GM12875 (cell line): ENCODE measurements around the gene STKLD1.
"Not testable (repeated sequence)": the region's sequence is repeated elsewhere in the genome, so short reads cannot be mapped to it uniquely, and the experiment has no call there.

Source experiments
- H3K4me3 ChIP-seq: one replicate; pipeline ENCODE4 v1.5.1; 2011; ENCODE audit warnings: low read depth, low read length, control low read depth
- CTCF ChIP-seq: IDR thresholded peaks from 2 replicates; pipeline ENCODE4 v1.5.1; 2011; ENCODE audit warnings: low read depth, mild to moderate bottlenecking, control low read depth, inconsistent platforms, low read length, moderate library complexity, borderline replicate concordance; ENCODE audit not compliant: insufficient read depth

STKLD1 gene

GRCh38 chr9:133371261-133371711 lies 4.9 kb upstream of the STKLD1 start:
- H3K4me3 ChIP-seq = no peak overlapping the region
- no peak for TF ChIP-seq CTCF

GRCh38 chr9:133372144-133372543 lies 4.0 kb upstream of the STKLD1 start:
- H3K4me3 ChIP-seq = no peak overlapping the region
- no peak for TF ChIP-seq CTCF

GRCh38 chr9:133374612-133375115 lies 1.5 kb upstream of the STKLD1 start:
- TF ChIP-seq CTCF = no peak

GRCh38 chr9:133375116-133375723 lies 946 bp upstream of the STKLD1 start:
- TF ChIP-seq CTCF = 0 out of 2 replicates have a peak, but pooled peaks have one; percentile 0
- H3K4me3 ChIP-seq = peak overlapping the region; percentile 74

More at GRCh38 chr9:133374612-133375115, 1.5 kb upstream of the STKLD1 start:
- H3K4me3 ChIP-seq = peak overlapping the region; percentile 74

- not testable (repeated sequence) for H3K4me3 ChIP-seq
Measured at GRCh38 chr9:133377280-133377679, 1.1 kb downstream of the STKLD1 start.

GRCh38 chr9:133377721-133378216 lies 1.6 kb downstream of the STKLD1 start:
- TF ChIP-seq CTCF = no peak

GRCh38 chr9:133378408-133378962 lies 2.3 kb downstream of the STKLD1 start:
- no peak overlapping the region for H3K4me3 ChIP-seq
- TF ChIP-seq CTCF = no peak

More at GRCh38 chr9:133377721-133378216, 1.6 kb downstream of the STKLD1 start:
- H3K4me3 ChIP-seq = no peak overlapping the region
